ENCODE data around the gene VPS13C.
"Not testable (repeated sequence)": the region's sequence is repeated elsewhere in the genome, so short reads cannot be mapped to it uniquely, and the experiment has no call there.

The VPS13C gene

DNA sequence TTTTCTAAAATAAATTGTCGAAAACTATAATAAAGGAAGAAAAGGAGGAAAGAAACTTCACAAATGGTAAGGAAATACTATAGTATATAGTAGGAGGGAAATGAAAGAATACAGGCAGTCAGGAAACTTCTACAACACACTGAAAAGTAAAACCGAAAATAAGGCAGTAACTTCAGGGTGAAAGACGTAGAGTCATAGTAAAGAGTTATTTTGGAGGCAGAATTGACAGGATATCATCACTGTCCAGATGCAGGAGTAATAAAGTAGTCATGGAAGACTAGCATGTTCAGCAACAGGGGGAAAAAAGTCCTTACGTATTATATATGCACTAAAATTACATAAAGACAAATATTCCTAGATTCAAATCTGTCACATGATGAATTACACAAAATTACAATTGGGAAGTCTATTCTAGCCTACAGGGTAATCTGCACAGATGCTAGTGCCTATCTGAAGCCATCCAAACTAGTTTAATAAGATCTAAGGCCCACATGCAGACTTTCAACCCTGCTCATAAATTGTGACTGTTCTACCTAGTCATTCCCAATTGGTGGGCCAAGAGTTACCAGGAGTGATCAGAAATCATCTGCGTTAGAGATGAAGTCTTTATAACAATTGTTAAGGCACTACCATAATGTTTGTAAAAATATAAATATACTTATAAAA, 14.0 kb downstream of the VPS13C start:
- DNase-seq: no peak

DNA sequence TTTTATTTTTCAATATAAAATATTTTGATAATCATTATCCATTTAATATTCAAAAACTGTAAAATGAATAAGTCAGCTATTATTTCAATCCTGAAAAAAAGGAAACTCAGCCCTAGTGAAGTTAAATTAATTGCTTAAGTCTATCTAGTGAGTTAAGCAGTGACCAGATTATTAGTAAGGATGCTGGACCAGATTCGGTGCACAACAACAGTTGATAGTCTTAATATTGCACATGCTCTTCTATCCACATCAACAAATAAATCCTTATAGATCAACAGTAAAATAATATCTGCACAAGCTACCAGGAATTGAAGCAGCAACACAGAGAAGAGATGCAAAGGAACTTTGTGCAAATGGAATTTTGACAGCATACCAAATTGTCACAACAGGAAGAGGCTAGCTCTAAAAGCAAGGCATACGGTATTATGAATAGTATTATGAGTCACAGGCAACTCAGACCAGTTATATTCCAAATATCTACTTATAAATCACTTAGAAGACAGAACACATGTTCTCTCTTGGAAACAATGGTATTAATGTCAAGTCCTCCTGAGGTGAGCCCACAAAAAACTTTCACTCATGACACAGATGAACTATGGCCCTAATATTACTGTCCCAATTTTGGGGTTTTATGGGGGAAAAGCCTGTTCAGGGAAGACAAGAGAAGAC, 24.9 kb downstream of the VPS13C start:
- DNase-seq: no peak

DNA sequence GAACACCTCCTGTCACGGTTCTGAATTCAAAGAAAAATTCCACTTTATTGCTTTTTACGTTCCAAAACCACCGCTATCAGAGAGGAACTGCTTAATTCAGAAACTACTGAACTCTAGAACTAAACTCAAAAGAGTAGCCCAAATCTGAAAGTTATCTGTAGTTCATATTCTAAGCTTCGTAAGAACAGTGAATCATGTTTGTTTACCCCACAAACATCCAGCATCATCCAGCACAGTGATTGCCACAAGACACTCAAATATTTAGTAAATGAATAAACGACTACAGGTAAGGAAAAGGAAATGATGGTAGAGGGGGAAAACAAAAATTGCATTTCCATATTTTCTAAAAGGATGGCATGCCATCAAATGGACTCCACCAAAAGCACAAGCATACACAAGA, 32.3 kb downstream of the VPS13C start:
- no peak for DNase-seq

DNA sequence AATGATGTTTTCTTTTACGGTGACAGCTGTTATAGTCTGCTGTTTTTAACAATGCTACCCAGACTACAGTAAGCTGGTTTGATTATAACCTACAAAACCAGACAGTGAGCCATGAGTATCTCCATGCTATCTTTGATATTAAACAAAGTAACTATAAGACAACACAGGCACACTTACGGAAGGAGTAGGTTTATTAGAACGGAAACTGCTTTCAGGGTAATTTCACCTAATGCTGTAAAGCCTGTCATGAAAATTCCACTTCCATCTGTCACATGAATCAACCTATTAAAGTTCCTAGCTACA, 33.0 kb downstream of the VPS13C start:
- no peak for DNase-seq

DNA sequence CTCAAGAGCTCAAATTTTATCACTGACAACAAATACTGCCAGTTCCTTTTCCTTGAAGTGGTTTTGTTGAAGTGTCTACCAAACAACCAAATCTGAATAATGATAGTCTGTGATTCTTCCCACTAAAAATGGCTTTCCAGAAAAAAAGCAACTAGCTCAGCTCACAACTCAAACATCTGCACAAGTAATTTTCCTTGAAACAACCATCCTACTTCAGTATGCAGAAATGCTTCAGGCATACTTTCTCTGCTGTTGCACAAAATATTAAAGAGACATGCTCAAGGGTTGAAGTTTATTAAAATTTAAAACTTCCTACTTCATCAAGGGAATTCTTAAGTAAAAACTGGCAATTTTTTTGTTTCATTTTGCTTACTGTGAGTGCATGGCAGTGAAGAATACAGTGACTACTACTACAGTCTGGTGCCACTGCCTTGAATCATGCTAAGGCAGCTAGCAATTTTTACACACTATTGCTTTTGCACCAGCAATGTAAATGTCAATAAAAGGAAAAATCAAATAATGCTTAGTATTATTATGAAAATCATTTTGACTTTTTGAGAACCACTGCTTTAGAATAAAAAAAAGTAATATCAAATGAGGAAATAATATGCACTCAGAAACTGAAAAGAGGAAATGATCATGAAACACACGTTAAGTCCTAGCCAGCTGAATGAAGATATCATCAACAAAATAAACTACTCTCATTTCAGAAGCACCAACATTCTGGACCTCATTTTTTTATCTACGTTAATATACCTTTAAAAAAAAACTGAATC, 33.6 kb downstream of the VPS13C start:
- no peak for DNase-seq

DNA sequence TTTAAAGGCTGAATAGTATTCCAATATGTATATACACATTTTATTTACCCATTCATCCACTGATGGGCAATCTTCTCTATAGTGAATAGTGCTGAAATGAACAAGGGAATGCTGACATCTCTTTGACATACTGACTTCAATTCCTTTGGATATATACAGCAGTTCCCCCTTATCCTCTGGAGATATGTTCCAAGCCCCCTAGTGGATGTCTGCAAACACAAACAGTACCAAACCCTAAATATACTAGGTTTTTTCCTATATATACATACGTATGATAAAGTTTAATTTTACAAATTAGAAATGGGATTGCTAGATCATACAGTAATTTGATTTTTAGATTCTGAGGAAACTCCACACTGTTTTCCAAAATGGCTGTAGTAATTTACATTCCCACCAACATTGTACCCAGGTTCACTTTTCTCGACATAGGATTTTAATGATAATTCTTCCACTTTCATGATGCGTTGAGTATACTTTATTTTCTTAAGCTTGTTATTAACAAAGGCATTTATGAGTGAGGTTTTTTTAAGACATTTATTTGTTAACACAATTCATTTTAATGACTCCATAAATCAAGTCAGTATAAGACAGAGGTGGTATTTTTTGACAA, 38.2 kb downstream of the VPS13C start:
- DNase-seq: no peak

DNA sequence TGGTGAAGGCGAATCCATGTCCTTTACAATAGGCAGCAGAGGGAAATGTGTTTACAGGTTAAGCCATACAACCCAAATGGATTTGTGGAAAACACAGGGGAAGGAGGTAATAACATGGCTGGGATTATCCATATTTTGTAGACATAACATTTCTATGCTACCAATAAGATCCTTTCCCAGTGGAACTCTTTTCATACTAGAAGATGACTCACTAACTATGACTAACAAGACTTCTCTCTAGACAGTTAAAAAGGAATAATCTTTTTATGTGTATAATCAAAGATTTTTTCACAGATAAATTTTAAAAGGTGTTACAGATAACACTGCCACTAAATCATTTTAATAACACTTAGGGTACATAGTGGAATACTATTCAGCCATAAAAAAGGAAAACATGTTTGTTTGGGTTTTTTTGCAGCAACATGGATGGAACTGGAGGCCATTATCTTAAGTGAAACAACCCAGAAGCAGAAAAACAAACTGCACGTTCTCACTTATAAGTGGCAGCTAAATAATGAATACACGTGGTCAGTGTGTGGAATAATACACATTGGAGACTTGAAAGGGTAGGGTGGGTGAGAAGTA, 39.6 kb downstream of the VPS13C start:
- no peak for DNase-seq

DNA sequence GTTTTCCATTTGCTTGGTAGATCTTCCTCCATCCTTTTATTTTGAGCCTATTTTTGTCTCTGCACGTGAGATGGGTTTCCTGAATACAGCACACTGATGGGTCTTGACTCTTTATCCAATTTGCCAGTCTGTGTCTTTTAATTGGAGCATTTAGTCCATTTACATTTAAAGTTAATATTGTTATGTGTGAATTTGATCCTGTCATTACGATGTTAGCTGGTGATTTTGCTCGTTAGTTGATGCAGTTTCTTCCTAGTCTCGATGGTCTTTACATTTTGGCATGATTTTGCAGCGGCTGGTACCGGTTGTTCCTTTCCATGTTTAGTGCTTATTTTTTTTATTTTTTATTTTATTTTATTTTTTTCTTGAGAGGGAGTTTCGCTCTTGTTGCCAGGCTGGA, 54.9 kb downstream of the VPS13C start:
- DNase-seq: not testable (repeated sequence)

DNA sequence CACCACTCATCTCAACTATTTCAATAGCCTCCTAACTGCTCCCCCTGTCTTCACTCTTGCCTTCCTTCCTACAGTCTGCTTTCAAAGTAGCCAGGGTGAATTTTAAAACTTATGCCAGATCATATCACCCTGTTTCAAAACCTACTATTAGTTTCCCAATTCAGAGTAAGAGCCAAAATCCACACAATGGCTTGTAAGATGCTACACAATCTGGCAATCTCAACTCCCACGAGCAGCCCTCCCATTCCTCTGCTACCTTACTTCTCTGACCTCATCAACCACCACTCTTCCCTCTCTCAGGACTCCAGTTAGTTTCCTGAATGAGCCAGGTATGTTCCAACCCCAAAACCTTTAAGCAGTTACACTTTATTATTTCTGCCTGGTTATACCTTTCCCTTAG, 62.5 kb downstream of the VPS13C start:
- no peak for DNase-seq

DNA sequence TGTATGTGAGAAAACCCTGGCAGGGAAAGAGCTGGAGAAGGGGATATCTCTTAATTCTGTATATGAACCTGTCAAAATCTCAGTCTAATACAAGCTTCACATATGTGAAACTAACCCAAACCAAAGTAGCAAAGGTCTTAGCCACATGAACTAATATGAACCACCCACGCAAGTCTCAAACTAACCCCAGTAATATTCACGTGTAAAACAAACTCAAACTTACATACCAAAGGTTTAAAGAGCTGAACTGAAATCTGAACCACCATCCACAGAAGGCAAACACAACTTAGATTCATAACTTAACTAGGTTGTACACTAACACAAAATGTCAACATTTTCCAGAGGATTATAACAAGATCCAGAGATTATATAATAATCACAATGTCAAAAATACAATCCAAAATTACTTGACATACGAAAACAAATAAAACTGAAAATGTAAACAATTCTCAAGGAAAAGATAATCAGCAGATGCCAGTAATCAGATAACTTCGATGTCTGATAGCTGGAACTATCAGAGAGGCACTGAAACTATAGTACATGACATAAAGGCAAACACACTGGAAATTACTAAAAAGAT, 64.1 kb downstream of the VPS13C start:
- no peak for DNase-seq

DNA sequence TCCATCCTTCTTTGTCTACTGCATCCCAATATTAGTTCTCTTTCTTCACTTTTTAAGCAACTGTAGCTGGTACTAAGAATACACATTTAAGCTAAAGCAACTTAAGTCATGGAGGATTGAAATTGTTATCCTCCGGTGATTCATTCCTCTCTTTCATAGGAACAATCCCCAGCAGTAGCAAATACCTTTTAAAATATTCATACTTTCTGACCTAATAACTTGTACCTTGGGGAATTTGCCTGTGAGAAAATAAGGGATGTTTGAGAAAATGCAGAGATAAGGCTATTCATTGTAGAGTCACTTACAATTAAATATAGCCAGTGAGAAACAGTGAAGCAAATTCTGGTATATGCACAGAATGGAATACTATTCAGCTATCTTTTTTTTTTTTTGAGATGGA, 66.0 kb downstream of the VPS13C start:
- DNase-seq: no peak

DNA sequence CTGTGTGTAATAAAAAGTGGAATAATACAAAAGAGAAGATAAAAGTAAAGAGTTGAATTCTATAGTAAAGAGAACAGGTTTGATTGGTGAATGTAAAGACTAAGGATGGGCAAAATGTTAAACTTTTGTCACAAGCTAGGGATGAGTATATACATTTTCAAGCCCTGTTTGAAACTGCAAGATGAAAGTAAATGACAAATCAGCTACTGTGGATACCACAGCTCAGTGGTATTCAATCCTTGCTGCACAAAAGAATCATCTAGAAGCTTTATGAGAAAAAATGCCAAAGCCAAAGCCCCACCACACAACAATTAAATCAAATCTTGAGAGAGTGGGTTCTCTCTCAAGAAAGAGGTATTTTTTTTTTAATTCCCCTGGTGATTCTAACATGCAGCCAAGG, 67.7 kb downstream of the VPS13C start:
- no peak for DNase-seq

DNA sequence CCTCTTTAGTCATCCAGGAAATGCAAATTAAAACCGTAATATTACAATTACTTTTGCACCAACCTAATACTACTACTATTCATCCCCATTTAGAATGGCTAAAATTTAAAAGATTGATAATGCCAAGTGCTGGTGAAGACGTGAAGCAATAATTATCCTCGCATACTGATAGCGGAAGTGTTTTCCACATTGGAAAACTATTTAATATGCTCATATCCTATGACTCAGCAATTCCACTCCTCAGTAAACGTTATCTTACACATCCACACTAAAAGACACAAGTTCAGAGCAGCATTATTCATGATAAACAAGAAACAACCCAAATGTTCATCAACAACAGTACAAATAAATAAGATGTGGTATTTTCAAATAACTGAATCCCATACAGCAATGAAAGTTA, 70.6 kb downstream of the VPS13C start:
- DNase-seq: no peak

DNA sequence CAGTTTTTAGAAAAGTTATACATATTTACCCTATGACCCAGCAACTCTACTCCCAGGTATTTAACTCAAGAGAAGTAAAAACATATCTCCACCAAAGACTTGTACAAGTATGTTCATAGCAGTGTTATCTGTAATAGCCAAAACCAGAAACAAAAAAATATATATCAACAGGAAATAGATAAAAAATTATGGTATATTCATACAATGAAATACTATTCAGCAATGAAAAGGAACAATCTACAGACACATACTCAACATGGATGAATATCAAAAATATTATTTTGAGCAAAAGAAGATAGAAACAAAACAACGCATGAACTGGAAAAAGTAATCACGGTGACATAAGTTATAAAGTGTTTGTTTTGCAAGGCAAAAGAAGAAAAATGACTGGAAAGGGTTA, 72.4 kb downstream of the VPS13C start:
- no peak for DNase-seq

DNA sequence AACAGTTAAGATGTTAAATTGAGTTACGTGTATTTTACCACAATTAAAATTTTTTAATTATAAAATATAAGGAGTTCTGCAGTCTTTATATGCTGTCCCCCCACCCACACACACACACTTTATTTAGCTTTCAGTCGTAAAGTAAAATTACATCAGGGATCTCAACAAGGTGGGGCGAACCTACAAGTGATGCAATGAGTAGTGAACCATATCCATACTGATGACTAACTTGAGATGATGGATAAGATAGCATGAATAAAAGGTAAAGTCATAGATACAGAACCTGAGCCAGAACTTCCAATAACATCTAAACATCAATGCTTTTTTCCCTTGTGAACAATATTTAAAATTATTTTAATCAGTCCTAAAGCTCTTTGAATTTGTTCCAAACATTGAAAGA, 77.2 kb downstream of the VPS13C start:
- DNase-seq: no peak

DNA sequence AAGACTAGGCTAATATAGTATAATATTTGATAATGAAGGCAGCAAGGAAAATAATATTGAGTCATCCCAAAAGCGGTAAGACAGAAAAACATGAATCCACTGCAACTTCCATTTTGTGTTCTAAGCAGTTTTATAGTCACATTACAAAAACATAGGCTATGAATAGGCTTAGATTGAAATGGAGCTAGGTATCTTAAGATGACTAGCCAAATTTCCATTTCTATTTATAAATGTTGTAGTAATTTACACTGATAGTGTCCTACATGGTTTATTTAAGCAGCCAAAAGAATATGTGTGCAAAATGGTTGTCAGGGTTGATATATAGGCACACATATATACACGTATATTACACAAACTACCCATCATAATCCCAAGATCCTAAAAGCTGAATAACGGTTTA, 82.0 kb downstream of the VPS13C start:
- no peak for DNase-seq

DNA sequence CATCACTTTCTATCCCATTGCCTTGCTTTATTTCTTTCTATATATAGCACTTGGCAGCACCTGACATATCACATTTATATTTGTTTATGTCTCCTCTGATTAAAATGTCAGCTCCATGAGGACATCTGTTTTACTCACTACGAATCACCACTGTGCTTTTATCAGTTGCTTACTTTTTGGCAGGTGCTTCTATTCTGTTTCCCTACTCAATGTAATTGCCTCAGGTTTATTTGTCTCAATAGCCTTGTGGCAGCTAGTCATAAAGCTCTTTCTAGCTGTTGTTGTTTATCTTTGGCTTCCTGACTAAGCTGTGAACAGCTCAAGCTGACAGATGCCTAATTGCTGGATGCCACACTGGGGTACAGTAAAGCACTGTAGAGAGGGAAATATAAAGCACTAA, 85.5 kb downstream of the VPS13C start:
- DNase-seq: no peak

DNA sequence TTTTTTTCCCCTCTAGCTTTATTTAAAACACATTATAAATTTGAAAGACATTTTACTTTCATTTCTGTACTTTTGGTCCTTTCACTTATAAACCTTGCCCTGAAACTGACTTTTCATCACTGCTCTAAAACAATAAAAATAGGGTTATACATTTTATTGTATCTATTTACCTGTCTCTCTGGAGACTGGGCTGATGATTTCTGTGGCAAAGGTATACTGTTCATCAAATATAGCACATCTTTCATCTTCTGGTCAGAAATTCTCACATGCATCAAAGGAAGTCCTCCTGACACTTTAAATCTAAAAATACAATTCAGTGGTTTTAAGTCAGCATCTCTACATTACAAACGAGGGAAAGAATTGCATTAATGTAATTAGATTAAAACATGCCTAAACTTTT, 86.1 kb downstream of the VPS13C start:
- DNase-seq: no peak

DNA sequence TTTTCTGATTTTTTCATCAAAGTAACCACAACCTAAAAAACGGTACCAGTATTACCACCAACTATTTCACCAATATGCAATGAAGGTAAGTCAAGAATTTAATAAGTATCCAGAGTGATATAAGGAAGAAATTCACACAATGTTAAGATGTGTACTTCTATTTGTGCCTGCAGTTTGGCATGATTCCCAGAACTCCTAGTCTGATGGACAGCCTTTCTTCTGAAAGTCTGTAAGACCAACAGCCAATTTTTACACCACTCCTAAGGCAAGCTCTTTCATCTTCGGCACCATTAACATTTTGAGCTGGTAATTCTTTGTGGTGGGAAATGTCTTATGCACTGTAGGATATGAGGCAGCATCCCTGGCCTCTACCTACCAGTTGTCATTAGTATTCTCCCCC, 108.3 kb downstream of the VPS13C start:
- DNase-seq: no peak

DNA sequence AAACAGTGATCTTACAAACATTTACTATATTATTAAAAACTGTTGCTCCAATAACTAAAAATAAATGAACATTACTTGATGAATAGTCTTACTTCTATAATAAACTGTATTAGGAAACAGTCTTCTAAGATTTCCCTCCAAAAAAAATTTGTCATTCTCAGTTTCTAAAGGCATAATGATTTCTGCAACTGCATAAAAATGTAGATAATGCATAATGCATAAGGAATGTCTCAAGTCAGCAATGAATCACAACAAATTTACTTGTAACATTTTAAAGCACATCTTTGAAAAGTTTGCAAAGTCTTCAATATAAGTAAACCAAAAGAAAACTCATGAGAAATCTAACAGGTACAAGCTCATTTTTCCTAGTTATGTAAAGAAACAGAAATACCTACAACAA, 113.5 kb downstream of the VPS13C start:
- no peak for DNase-seq

DNA sequence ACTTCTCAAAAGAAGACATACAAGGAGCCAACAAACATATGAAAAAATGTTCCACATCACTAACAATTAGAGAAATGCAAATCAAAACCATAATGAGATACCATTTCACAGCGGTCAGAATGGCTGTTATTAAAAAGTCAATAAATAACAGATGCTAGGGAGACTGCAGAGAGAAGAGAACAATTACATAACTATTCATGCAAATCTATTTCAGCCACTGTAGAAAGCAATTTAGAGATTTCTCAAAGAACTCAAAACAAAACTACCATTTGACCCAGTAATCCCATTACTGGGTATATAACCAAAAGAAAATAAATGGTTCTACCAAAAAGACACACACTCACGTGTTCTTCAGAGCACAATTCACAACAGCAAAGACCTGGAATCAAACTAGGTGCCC, 116.3 kb downstream of the VPS13C start:
- no peak for DNase-seq

DNA sequence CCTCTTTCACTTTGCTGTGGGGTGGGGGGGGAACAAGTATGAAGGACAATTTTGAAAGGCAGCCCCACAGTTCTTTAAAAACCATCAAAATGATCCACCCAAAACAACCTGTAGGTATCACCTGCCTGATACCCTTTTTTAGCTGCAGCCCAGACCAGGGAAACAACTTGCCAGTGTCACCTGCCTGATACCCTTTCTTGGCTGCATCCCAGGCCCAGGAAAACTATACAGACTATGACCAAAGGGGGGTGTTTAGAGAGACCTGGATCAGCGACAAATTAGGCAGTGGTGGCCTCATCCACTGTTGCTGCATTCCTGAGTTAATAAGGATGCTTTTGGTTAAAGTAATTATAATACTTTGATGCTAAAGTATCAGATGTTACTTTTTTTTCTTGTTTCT, 122.0 kb downstream of the VPS13C start:
- no peak for DNase-seq

DNA sequence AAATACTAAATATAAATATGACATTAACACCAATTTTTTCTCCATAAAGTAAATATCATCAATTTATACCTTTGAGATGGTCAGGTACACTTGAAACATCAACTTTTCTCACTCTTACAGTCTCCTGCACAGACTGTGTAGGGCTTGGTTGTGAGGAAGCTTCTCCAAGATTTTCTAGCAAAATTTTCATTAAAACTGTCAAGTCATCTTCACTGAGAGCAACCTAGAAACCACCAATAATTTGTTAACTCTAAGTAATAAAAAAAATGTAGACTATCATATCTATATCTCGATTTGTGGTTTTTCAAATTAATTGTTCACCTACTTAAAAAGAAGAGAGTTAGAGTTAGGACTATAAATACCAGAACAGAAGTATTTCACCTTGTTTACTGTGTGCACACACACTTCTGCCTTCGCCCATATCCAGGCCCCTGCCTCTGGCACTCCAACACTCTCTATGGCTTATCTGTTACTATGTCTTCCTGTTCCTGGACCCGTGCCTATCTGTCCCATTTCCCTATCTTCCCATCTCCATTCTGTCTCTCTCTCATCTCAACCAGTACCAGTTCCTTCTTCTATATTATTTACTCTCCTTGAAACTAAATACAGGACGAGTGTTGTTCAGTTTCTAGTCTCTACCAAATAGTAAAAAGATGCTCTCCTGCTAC, 123.6 kb downstream of the VPS13C start:
- no peak for DNase-seq

All from CD4-positive, alpha-beta T cell treated with Interleukin-4 for 4 hours (primary cell).